Endothelial cell of hepatic sinusoid (primary cell): ENCODE results near the gene DEF6.
"Not testable (repeated sequence)": the region's sequence is repeated elsewhere in the genome, so short reads cannot be mapped to it uniquely, and the experiment has no call there.

Experiments used
- in situ Hi-C: cut with HindIII; loops from 2 replicates; pipeline ENCODE4 v1.10.0; 2017; ENCODE audit warnings: low sequenced_read_pairs

DEF6 gene

DNA sequence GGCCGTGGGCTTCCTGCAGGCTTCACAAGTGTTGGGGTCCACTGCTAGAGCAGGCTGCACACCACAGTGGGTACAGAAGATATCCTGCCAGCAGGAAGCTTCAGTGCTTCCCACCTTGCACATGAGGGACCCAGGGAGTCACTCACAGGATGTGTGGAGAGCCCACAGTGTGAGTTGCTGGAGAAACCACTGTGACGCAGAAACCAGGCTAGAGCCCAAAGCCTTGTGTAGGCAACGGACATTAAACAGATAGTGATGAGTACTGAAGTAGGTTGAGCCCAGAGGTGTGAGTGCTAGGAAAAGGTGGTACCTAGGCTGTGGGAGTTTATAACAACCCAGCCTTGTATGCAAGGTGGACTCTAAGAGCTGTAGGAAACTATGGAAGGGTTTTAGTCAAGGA is 18.9 kb upstream of the DEF6 start:
- in situ Hi-C loops = loop anchor here (5.0 kb wide), 4 partner anchors 49 to 164 kb away; no protein-coding TSS in a partner anchor

DNA sequence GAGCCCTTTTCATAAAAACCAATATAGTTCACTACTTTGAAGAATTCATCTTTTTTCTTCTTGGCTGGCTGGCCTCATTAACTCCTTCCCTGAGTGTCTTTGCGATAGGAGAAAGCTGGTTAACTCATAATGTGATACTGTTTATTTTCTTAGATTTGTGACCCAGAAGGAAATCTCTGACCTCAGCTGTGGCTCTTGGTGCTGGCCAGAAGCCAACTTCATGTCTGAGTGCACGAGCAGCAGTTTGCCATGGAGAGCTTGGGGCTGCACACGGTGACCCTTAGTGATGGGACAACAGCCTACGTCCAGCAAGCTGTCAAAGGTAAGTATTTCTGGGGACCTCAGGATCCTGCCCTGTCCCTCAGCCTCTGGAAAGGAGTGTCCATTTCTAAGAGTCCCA is 16.7 kb upstream of the DEF6 start:
- in situ Hi-C loops = no loop called here

DNA sequence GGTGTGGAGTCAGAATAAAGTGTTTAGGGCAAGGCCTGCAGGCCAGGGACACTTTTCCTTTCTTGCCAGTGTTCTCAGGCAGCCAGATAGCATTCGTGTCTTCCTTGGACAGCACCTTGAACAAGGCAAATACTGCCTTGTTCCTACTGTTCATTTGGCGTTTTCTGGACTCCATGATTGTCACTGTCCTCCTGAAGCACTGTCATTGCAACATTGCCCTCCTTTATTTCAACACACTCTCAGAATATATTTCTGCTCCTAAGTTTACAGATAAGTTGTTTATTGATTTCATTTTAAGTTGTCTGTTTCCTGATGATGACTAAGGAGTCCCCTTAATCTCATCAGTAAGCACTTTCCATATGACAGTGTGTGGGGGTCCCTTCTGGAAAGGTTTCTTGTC is 15.1 kb upstream of the DEF6 start:
- in situ Hi-C loops = no loop called here

DNA sequence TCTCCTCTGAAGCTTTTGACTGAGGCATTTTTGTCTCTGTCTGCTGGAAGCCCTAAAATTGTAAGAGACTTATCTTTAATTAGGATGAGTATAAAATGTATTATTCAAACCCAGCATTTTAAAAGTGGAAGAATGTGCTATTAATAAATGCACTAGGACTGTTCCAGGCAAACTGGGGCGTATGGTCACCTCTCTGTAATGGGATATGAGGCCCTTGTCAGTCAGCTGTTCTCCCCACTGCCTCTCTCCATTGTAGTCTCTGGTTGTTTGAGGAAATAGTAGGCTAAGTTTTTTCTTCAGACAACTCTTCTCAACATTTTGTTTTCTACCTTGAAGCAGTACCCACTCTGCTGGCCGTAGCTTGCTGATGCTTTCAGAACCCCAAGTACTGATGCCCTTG is 14.3 kb upstream of the DEF6 start:
- in situ Hi-C loops = no loop called here

DNA sequence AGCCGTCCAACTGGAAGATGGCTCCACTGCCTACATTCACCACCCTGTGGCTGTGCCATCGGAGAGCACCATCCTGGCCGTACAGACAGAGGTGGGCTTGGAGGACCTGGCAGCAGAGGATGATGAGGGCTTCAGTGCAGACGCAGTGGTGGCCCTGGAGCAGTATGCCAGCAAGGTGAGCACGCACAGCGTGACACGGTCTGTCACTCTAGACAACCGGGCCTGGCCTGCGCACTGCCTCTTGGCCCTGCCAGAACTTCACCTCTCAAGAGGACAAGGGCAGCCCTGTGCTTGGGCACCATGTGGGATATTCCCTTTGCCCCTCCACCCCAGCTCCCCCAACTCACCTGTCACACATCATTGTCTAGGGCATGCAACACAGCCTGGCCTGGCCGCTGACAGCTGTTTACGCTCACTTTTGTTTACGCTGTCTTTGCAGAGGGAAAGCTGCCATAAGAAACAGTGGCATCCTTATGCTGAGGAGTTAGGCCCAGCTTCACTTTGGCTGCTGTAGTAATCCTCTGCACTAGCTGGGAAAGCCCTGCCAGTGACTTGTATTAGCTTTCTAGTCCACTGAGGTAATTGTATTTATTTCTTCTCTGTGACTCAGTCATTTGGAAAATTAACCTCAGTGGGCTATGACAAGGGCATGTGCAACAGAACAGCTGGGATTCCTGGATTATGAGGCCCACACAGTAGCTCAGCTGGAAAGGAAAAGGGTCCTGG is 9.8 kb upstream of the DEF6 start:
- in situ Hi-C loops = no loop called here

DNA sequence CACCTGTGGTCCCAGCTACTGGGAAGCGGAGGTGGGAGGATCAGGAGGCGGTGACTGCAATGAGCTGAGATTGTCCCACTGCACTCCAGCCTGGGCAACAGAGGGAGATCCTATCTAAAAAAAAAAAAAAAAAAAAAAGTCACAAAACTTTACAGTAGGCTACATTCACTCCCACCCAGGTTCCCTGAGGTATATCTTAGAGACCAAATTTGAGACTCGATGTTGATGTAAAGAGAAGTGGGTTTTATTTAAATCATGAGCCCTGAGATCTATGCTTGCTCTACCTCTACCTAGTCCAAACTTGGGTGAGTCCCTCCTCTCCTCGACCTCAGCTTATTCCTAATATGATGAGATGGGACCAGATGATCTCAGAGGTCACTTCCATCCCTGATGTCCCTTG is 8.8 kb upstream of the DEF6 start:
- in situ Hi-C loops = no loop called here

DNA sequence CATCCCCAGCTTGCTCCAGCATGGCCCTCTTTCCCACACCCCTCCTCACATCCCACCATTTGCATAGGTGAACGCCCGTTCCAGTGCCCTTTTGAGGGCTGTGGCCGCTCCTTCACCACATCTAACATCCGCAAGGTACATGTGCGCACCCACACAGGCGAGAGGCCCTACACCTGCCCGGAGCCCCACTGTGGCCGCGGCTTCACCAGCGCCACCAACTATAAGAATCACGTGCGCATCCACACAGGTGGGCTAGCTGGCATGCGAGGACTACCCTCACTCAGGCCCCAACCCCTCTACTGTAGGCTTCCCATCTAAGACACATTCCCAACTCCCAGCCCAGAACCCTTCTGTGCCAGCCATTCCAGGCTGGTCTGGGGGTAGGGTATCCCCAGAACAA is 6.1 kb upstream of the DEF6 start:
- in situ Hi-C loops = no loop called here

DNA sequence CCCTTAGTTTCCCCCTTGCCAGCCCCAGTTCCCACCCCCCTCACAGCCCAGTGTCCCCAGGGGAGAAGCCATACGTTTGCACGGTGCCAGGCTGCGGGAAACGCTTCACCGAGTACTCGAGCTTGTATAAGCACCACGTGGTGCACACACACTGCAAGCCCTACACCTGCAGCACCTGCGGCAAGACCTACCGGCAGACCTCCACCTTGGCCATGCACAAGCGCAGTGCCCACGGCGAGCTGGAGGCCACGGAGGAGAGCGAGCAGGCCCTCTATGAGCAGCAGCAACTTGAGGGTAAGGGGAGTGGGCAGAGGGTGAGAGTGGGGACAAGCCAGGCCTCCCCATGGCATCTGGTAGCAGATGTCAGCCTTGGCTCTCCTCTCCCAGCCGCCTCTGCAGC is 5.1 kb upstream of the DEF6 start:
- in situ Hi-C loops = no loop called here

DNA sequence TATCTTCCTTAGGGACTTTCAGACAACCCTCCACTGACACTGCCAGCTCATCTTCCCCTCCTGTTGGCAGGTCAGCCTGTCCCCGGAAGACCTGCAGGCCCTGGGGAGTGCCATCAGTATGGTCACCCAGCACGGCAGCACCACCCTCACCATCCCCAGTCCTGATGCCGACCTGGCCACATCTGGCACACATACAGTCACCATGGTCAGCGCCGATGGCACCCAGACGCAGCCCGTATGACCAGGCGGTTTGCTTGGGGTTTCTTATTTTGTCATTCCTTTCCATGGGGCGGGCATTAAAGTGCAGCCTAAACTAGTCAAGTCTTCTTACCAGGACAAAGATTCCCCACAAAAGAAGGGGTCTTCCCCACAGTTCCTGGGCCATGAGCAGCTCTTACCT is 3.9 kb upstream of the DEF6 start:
- in situ Hi-C loops = no loop called here

DNA sequence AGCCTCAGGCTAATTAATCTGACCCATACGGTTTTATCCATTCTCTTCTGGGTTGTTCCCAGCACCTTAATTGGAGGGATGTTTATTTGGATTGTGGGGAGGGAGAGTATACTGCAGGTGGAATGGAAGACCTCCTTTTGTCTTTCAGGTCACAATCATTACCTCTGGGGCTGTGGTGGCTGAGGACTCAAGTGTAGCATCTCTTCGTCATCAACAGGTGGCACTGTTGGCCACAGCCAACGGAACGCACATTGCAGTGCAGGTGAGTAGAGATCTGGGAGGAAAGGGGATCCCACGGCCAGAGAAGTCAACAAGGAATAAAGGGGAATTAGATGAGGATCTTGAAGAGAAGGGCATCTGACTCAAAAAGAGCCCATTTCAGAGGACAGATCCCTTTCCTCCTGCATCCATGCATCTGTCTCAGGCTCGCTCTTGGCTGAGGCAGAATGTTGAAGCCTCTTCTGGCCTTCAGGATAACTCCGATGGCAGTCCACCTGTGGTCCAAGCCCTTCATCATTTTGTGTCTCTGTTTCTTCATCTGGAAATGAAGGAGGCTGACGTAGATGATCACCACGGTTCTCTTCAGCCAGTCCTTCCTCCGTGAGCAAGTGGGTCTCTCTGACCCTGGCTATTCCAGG is 3.2 kb upstream of the DEF6 start:
- in situ Hi-C loops = no loop called here

DNA sequence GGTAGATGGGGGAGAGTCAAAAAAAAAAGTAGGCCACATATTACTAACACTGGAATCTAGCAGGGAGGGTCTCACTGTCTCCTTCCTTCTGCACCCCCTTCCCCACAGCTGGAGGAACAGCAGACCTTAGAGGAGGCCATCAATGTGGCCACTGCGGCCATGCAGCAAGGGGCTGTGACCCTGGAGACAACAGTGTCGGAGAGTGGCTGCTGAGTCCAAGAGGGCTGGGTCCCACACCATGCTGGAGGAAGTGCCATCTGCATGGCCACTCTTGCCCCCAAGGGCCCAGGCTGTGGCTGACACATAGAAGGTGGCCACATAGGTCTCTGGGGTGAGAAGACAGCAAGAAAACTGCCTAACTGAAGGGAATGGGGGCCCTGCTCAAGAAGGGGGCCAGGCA is 2.6 kb upstream of the DEF6 start:
- in situ Hi-C loops = no loop called here

DNA sequence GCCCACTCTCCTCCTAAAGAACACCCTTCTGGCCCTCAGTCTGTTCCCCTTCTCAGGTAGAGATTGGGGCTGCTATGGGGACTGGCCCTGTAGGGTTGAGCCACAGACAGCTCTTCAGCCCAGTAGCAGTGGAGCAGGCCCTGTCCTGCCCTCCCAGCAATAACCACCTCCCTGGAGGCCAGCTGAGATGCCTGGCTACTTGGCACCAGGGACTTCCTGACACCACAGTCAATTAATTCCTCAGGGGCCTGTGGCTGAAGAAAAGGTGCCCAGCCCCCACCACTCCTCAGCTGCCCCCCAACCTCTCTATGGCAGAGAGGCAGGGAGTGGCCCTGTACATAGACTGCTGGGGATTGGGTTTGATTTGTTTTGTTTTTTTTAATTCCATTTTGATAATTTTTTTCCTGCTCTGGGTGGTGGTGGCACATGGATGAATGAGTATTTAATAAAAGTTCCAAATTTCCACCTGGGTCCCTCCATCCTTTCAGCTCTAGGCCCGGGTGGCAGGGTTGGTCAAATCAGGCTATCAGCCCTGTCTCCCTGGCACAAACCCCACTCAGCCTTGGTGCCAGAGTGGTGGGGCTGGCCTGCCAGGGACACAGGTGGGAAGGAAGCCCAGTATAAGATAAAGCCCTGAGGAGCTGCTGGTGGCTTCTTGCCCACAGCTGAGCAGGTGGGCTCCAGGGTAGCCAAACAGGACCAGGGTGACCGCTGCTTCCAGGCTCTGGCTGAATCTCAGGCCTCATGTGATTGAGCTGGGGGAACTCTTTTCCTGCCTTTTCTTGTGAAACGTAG is 1.9 kb upstream of the DEF6 start:
- in situ Hi-C loops = no loop called here

DNA sequence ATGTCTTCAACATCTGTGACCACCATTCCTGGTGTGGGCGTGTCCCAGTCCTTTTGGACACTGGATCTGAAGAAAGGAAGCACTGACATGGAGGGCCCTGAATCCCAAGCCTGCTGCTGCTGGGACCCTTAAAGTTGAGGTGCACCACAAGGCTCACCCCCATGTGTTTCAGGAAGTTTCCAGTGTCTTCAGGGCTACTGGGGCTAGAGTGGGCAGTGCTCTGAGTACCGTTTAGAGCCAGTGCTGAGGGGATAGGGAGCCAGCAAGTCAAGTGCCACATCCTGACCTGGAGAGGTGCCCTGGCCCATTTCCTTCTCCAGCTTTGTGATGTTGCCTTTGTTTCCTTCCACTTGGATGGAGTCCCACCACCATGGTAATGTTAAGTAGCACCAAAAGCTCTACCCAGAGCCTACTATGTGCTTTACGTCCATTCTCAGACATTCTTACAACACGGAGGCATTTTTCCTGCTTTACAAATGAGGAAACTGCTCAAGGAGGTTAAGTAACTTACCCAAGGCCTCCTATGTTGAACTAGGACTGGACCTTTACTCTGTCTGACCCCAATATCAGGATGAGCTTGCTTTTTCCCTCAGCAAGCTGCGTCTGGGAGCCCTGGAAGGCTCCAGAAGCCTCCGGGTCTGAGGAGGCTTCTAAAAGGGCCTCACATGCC is 552 bp upstream of the DEF6 start:
- in situ Hi-C loops = no loop called here

DNA sequence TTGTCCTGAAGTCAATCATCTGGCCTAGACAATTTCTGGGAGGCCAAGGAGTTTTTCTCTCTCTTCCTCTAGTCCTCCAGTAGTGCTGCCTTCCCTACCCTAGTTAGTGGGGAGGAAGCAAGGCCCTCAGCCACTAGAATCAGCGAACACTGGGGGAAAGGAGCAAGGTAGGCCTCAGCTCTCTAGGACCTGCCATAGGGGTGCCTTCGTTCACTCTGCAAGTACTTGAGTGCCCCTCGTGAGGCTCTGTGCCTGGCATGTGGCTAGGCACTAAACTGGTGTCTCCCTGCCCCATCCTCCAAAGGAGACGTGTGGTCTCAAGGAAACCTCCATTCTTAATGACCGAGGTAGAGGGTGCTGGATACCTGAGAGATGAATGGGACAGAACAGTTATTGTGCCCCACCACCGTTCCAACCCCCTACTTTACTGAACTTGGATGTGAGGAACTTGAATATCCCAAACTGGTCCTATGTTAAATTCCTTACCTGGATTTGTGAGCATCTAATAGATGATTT is 1.1 kb downstream of the DEF6 start:
- in situ Hi-C loops = no loop called here

DNA sequence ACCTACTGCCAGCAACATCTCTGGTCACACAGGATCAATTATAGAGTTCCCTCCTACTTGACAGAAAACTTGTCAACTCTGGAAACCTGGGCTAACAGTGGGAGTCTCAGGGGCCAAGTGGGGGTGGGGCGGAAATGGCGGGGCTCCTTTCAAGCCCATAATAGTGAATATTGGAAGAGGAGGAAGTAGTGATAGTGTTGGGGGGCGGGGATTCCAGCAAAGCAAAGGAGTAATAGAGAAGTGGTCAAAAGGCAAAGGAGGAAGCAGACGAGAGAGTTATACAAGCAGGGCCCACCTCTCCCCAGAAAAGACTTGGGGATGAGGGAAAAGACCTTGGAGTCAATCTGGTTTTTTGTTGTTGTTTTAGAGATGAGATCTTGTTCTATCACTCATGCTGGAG is 2.1 kb downstream of the DEF6 start:
- in situ Hi-C loops = no loop called here

DNA sequence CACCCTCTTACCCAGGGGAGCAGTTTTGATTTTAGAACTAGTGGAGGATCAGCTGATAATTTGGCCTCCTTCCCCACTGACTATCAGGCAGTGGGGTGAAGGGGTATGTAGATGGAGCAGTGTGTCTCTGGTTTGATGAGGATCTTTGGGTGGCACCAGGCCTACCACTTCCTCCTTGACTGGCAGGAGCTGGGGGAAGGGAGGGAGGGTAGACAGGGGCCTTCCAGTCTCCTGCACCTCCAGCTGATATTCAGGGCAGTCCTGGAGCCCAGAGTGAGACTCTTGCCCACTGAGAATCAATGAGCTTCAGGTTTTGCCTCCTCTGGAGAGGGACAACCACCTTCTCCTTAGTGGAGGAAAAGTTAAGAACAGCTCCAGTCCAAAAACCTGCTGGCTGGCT is 3.2 kb downstream of the DEF6 start:
- in situ Hi-C loops = no loop called here

DNA sequence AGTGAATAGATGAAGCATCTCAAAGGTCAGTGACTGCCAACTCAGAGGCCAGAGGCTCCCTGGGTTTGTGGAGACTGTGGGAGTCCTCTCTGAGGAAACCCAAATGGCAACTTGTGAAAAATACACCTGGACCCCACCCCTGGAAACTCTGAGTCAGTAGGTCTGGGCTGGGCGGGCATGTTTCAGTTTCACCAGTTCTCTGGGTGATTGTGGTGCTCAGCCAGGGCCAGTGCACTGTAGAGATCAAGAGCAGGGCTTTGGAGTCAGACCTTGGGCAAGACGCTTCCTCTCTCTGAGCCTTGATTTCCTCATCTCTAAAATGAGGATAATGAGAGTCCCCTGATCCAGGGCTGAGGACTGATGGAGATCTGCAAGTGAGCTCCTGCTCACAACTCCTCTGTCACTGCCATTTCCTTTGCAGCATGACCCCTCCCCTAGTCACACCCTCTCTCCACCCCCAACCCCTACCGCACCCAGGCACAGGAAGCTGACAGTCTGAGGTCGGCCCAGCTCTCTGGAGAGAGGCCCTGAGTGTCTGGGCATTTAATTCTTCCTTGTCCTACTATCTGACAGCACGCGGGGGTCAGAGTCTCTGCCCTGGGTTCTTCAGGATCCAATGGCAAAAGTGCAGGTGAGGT is 5.1 kb downstream of the DEF6 start:
- in situ Hi-C loops = no loop called here

DNA sequence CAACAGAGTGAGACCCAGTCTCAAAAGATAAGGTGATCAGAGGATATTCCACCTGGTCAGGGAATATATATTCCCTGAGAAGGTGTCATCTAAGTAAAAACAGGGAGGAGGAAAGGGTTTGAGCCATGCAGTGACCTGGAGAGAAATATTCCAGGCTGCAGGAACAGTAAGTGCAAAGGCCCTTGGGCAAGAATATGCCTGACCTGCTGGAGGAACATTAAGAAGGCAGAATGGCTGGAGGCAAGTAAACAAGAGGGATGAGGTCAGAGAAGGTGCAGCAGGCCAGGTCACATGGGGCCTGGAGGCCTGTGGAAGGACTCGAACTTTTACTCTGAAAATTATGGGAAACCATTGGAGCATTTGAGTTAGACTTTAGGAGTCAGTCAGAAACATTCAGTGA is 6.7 kb downstream of the DEF6 start:
- in situ Hi-C loops = no loop called here

DNA sequence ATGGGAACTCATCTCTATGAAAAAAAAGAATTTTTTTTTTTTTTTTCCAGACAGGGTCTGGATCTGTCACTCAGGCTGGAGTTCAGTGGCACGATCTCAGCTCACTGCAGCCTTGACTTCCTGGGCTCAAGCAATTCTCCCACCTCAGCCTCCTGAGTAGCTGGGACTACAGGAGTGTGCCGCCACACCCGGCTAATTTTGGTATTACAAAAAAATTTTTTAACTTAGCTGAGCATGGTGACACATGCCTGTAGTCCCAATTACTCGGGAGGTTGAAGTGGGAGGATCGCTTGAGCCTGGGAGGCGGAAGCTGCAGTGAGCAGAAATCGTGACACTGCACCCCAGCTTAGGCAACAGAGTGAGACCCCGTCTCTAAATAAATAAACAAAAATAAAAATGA is 7.5 kb downstream of the DEF6 start:
- in situ Hi-C loops = no loop called here

DNA sequence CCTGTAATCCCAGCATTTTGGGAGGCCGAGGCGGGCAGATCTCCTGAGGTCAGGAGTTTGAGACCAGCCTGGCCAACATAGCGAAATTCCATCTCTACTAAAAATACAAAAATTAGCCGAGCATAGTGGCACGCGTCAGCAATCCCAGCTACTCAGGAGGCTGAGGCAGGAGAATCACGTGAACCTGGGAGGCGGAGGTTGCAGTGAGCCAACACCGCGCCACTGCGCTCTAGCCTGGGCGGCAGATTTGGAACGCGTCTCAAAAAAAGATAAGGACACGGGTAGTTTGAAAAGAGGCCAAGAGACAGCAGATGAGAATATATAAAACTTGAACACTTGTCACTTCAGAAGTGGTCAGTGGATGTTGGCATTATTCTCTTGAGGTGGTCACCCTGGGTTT is 9.5 kb downstream of the DEF6 start:
- in situ Hi-C loops = not testable (repeated sequence)

DNA sequence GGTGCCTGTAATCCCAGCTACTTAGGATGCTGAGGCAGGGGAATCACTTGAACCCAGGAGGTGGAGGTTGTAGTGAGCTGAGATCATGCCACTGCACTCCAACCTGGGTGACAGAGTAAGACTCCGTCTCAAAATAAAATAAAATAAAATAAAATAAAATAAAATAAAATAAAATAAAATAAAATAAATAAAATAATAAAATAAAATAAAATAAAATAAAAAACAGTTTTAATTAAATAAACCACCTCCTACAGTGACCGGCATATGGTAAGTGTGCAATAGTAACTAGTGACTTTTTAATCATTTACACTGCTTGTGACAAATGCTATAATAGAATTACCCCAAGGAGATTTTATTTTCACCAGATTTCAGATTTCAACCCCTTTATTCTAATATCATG is 10.9 kb downstream of the DEF6 start:
- in situ Hi-C loops = not testable (repeated sequence)
